HepG2 (cell line): ENCODE data around the gene GTF3A. TPM values are rescaled to one million over a fixed set of nuclear protein-coding genes. Genes with fewer than 3 reads are reported as not detected.

Source experiments
- ATAC-seq: fragments of 200-7000 bp; cut with Tn5 transposase; 3 replicates; pipeline ENCODE4 v1.9.1; 2020; ENCODE audit warnings: mild to moderate bottlenecking, moderate library complexity
- BruUV-seq: library from RNA; stranded (reverse); fragments of 400-500 nt; replicated peaks from 2 replicates; lab custom pipeline; 2021; lab: Mats Ljungman, UMichigan
- CTCF ChIA-PET: fragments of 300-600 bp; formaldehyde crosslinking; extraction: SDS; loops from one replicate; lab custom pipeline; 2021; ENCODE audit warnings: low total read pairs, inconsistent platforms, low intra/inter-chr PET ratio; lab: Yijun Ruan, JAX
- POLR2A ChIA-PET: fragments of 350-600 bp; sonication (Branson Sonifier 250); formaldehyde crosslinking; loops from one replicate; lab custom pipeline; 2020; ENCODE audit warnings: antibody characterized with exemption, inconsistent platforms; lab: Yijun Ruan, JAX
- DNase-seq: peaks from one replicate; pipeline ENCODE4 v3.0.0-alpha.2; 2015; ENCODE audit warnings: low spot score
- FAIRE-seq: peaks from 3 replicates; lab custom pipeline; 2011; peaks lifted over from hg19 to GRCh38; lab: Jason Lieb, UNC
- H2AFZ ChIP-seq: one replicate; pipeline ENCODE4 v1.6.1; 2011; ENCODE audit warnings: low read length, inconsistent platforms
- H3K27ac ChIP-seq: fragments of 300-600 bp; 3 replicates; pipeline ENCODE4 v1.8.0; 2011; ENCODE audit warnings: mixed run types, mild to moderate bottlenecking, mixed read lengths, low read length, inconsistent platforms; ENCODE audit not compliant: insufficient read depth; ENCODE audit errors: extremely low read length
- H3K27me3 ChIP-seq, 2 experiments: fragments of 200-600 bp in 1 of 2; 2 replicates in 1 of 2; 3 replicates in 1 of 2; pipeline versions ENCODE4 v1.6.0 to v1.8.0; 2011; ENCODE audit warnings: low read length in 2 of 2, mild to moderate bottlenecking in 2 of 2, moderate library complexity in 2 of 2, inconsistent platforms in 1 of 2; ENCODE audit not compliant: insufficient read depth in 2 of 2, control insufficient read depth in 1 of 2
- H3K36me3 ChIP-seq, 2 experiments: fragments of 200-600 bp in 1 of 2; replicated peaks in 1 of 2; 2 replicates in 1 of 2; 3 replicates in 1 of 2; pipeline versions ENCODE4 v1.5.1 to v1.8.0; 2011; ENCODE audit warnings: low read length in 2 of 2, inconsistent platforms in 1 of 2; ENCODE audit not compliant: insufficient read depth in 2 of 2, control insufficient read depth in 1 of 2
- H3K4me1 ChIP-seq: 2 replicates; pipeline ENCODE4 v1.5.1; 2012; ENCODE audit warnings: low read length, inconsistent platforms; ENCODE audit not compliant: insufficient read depth
- H3K4me2 ChIP-seq: 2 replicates; pipeline ENCODE4 v1.6.0; 2011; ENCODE audit warnings: low read depth, low read length, inconsistent platforms
- H3K4me3 ChIP-seq, 3 experiments: fragments of 200-600 bp in 1 of 3; sonication (generic), shearing (Covaris generic) in 1 of 3; replicated peaks in 1 of 3; 2 replicates each; pipeline ENCODE4 v1.5.1; 2011 to 2016; ENCODE audit warnings: low read length in 3 of 3, inconsistent platforms in 2 of 3, low read depth in 2 of 3, mild to moderate bottlenecking in 2 of 3, control low read depth in 1 of 3, mixed read lengths in 1 of 3; ENCODE audit not compliant: insufficient read depth in 1 of 3
- H3K79me2 ChIP-seq: one replicate; pipeline ENCODE4 v1.6.1; 2011; ENCODE audit warnings: low read length, inconsistent platforms; ENCODE audit not compliant: insufficient read depth
- H3K9ac ChIP-seq: 2 replicates; pipeline ENCODE4 v1.6.0; 2011; ENCODE audit warnings: mild to moderate bottlenecking, low read depth, low read length, inconsistent platforms; ENCODE audit not compliant: insufficient read depth
- H3K9me3 ChIP-seq: 2 replicates; pipeline ENCODE4 v1.5.1; 2012; ENCODE audit warnings: mild to moderate bottlenecking, low read length
- H4K20me1 ChIP-seq: 2 replicates; pipeline ENCODE4 v1.6.0; 2011; ENCODE audit warnings: inconsistent platforms, mild to moderate bottlenecking, low read length, moderate library complexity; ENCODE audit not compliant: insufficient read depth
- CEBPG ChIP-seq: IDR thresholded peaks from 2 replicates; pipeline ENCODE4 v1.6.1; 2016
- E2F1 ChIP-seq: sonication (generic); formaldehyde crosslinking; IDR thresholded peaks from 2 replicates; pipeline ENCODE4 v1.5.0; 2020; ENCODE audit warnings: missing genetic modification reagents
- GFI1 ChIP-seq: sonication (generic); formaldehyde crosslinking; IDR thresholded peaks from 2 replicates; pipeline ENCODE4 v1.5.0; 2020; ENCODE audit warnings: missing genetic modification reagents, mild to moderate bottlenecking, borderline replicate concordance
- HDAC6 ChIP-seq: fragments of 200-600 bp; sonication (generic); IDR thresholded peaks from 2 replicates; pipeline ENCODE4 v1.7.0; 2017; ENCODE audit warnings: mild to moderate bottlenecking, antibody characterized with exemption, low read length, low read depth
- KMT2A ChIP-seq: sonication (generic); formaldehyde crosslinking; IDR thresholded peaks from 2 replicates; pipeline ENCODE4 v1.4.0; 2020; ENCODE audit warnings: missing genetic modification reagents
- KMT2B ChIP-seq: IDR thresholded peaks from 2 replicates; pipeline ENCODE4 v1.6.1; 2016; ENCODE audit warnings: missing genetic modification reagents, missing compliant biosample characterization
- LBX2 ChIP-seq: sonication (generic); formaldehyde crosslinking; IDR thresholded peaks from 2 replicates; pipeline ENCODE4 v1.5.0; 2020; ENCODE audit warnings: missing genetic modification reagents, mild to moderate bottlenecking, borderline replicate concordance
- NCOA2 ChIP-seq: sonication (generic); formaldehyde crosslinking; IDR thresholded peaks from 2 replicates; pipeline ENCODE4 v1.8.0; 2022; ENCODE audit warnings: inconsistent platforms
- NONO ChIP-seq, 2 experiments: fragments of 450-650 bp in 1 of 2; sonication (generic) in 1 of 2; formaldehyde crosslinking in 1 of 2; IDR thresholded peaks in 1 of 2; conservative IDR thresholded peaks in 1 of 2; 2 replicates each; pipeline versions ENCODE4 v1.6.1 to v1.8.0; 2017 to 2022; ENCODE audit warnings: mild to moderate bottlenecking in 1 of 2, missing genetic modification reagents in 1 of 2, moderate library complexity in 1 of 2
- REPIN1 ChIP-seq: sonication (generic); formaldehyde crosslinking; IDR thresholded peaks from 2 replicates; pipeline ENCODE4 v1.8.0; 2022; ENCODE audit warnings: missing genetic modification reagents, low read depth, mild to moderate bottlenecking, borderline replicate concordance
- SNAI1 ChIP-seq: sonication (generic); formaldehyde crosslinking; IDR thresholded peaks from 2 replicates; pipeline ENCODE4 v1.5.0; 2020; ENCODE audit warnings: mild to moderate bottlenecking, missing genetic modification reagents, borderline replicate concordance
- ZNF569 ChIP-seq: sonication (generic); formaldehyde crosslinking; IDR thresholded peaks from 2 replicates; pipeline ENCODE4 v1.5.0; 2020; ENCODE audit warnings: mild to moderate bottlenecking, missing genetic modification reagents, moderate library complexity, borderline replicate concordance
- ZNF652 ChIP-seq: IDR thresholded peaks from 2 replicates; pipeline ENCODE4 v1.6.1; 2016; ENCODE audit warnings: low read depth, borderline replicate concordance
- ZNF746 ChIP-seq: sonication (generic); formaldehyde crosslinking; IDR thresholded peaks from 2 replicates; pipeline ENCODE4 v1.8.0; 2022; ENCODE audit warnings: mild to moderate bottlenecking, missing genetic modification reagents
- WGBS: methylation state at CpG from one replicate; pipeline ENCODE4 v1.1.6; 2017; ENCODE audit warnings: low lambda C conversion rate; 5-methylcytosine and 5-hydroxymethylcytosine counted together
- in situ Hi-C: cut with HindIII; loops from 2 replicates; pipeline ENCODE4 v1.10.0; 2017; ENCODE audit warnings: low pct_unique_long_range_greater_than_20kb; ENCODE audit not compliant: extremely low pct_ligation_motif_present
- intact Hi-C: fragments of 100-400 bp; cut with micrococcal nuclease; formaldehyde crosslinking; loops from one replicate; pipeline ENCODE4 v1.10.0; 2022; ENCODE audit not compliant: unreplicated experiment
- polyA plus RNA-seq, 8 experiments: library from polyadenylated mRNA; depleted of rRNA in 3 of 8; stranded (reverse) in 7 of 8; unstranded in 1 of 8; fragments of >200 nt; fragmentation: Illumina TruSeq in 4 of 8; extraction: Trizol in 4 of 8; gene quantifications; 2 replicates each; pipeline versions ENCODE4 v1.2.1 to v1.2.3, GENCODE V29; 2011 to 2016; ENCODE audit warnings: low read depth in 4 of 8, missing spikeins in 1 of 8, mixed read lengths in 1 of 8; ENCODE audit not compliant: insufficient read depth in 1 of 8
- total RNA-seq, 5 experiments: library from RNA; depleted of rRNA; stranded (reverse); fragments of >200 nt; fragmentation: Illumina TruSeq; extraction: Trizol; gene quantifications; 2 replicates each; pipeline ENCODE4 v1.2.3, GENCODE V29; 2016; ENCODE audit warnings: low read depth in 1 of 5

The GTF3A gene
- total and polyA plus RNA-seq, 2 of the 13 experiments (the other 11 are each of a cell fraction or from before 2014, with no cell fraction given): 42.1 to 176 TPM

GRCh38 chr13:27442071-27442647, 17.7 kb downstream of the GTF3A start (continued):
- TF ChIP-seq LBX2 (CRISPR knock-in tag): no peak
- TF ChIP-seq ZNF746: no peak
- TF ChIP-seq HDAC6: no peak
- no peak for TF ChIP-seq NCOA2
- no peak for TF ChIP-seq REPIN1 (CRISPR knock-in tag)
- TF ChIP-seq GFI1 (CRISPR knock-in tag): no peak
- TF ChIP-seq, all 625 proteins: peak for 0

- CTCF ChIA-PET: no interaction called here
- POLR2A ChIA-PET: no interaction called here
- H3K4me1 ChIP-seq: peaks cover 15% of the 10 kb centered on the region
- H3K79me2 ChIP-seq: peaks cover 11% of the 10 kb centered on the region
- intact Hi-C loops: no loop called here
- ATAC-seq (no peak), FAIRE-seq (no peak), DNase-seq (no peak)
- no peak overlapping the region for H3K9ac ChIP-seq
- no peaks in the 10 kb centered on the region for H3K27me3 ChIP-seq
- H3K4me3 ChIP-seq: no peak overlapping the region
- H4K20me1 ChIP-seq: no peaks in the 10 kb centered on the region
- peaks cover 0 to 18% of the 10 kb centered on the region in 2 experiments; a peak in 3 of 5 replicates for H3K36me3 ChIP-seq
- no peak overlapping the region for H3K4me2 ChIP-seq
- WGBS: 93% methylated on average over 7 of the region's 7 CpGs
- BruUV-seq: no TSS peak
- no peak for TF ChIP-seq KMT2A
- TF ChIP-seq NONO (IDR thresholded peaks at IDR 0.05): no peak
- TF ChIP-seq NONO (CRISPR knock-in tag; conservative IDR thresholded peaks at IDR 0.05): no peak
- TF ChIP-seq KMT2B (CRISPR knock-in tag): no peak
- no peak for TF ChIP-seq SNAI1
- no peak for TF ChIP-seq CEBPG
- no peak for TF ChIP-seq ZNF569 (CRISPR knock-in tag)
- no peak for TF ChIP-seq E2F1 (CRISPR knock-in tag)
- no peak for TF ChIP-seq ZNF652 (CRISPR knock-in tag)
- no peak overlapping the region for H2AFZ ChIP-seq
- H3K27ac ChIP-seq: no peak overlapping the region
- in situ Hi-C loops: no loop called here
- H3K9me3 ChIP-seq: no peaks in the 10 kb centered on the region
Observed at GRCh38 chr13:27442797-27443196, 18.4 kb downstream of the GTF3A start.
